HG03439 (cell line): ENCODE data around the gene ERO1A.
"Not testable (repeated sequence)": the region's sequence is repeated elsewhere in the genome, so short reads cannot be mapped to it uniquely, and the experiment has no call there.

Experiments used
- ATAC-seq: cut with Tn5 transposase; IDR thresholded peaks from one replicate; pipeline ENCODE4 v1.9.1; 2021; ENCODE audit warnings: mild to moderate bottlenecking, moderate library complexity; ENCODE audit not compliant: unreplicated experiment

ERO1A gene, protein sequence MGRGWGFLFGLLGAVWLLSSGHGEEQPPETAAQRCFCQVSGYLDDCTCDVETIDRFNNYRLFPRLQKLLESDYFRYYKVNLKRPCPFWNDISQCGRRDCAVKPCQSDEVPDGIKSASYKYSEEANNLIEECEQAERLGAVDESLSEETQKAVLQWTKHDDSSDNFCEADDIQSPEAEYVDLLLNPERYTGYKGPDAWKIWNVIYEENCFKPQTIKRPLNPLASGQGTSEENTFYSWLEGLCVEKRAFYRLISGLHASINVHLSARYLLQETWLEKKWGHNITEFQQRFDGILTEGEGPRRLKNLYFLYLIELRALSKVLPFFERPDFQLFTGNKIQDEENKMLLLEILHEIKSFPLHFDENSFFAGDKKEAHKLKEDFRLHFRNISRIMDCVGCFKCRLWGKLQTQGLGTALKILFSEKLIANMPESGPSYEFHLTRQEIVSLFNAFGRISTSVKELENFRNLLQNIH

DNA sequence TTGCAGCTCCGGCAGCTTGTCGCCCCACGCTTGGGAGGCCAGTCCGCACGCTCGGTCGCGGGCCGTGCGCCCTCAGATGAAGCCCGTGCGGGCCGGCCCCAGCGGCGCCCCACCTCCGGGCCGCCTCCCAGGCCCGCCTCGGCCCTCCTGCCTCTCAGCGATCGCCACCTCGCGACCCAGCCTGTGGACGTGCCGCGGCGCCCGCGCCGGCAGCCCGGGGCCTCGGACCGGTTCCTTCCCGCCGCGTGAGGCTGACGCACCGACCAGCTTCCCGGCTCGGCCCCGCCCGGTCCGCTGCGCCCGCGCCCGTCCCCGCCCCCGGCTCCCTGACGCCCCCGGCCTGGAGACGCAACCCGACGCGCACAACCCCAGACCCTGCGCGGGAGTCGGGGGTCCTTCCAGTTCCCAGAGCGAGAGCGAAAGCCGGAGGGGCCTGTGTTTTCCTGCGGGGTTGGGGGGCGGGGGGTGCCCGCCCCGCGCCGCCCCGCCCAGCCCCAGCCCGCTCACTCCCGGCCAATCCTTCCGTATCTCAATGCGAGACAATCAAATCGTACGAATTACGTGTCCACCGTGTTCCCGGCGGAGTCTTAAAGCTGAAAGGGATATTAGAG, at the start of gene ERO1A:
Gene ERO1A (minus strand): TSS at position 78 of the 611 bp plus-strand sequence. CDS start 77 bp downstream, at position 1.
- peak; percentile 74 for ATAC-seq

DNA sequence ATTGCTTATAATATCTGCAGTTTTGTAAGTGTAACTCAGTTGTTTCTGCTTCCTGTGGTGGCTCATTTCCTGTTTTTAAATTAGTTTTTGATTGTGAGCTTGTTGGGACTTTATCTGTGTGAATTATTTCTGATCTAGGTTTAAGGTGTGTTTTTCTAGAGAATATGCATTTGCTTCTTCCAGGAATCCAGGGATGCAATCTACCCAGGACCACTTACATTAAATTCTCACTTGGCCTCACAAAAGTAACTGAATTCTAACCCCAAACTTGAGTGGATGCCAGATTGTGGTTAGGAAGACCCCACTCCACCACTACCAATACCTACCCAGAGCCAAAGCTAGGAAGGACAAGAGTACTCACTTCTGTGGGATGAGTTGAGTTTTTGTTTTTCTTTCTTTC, 46.5 kb upstream of the ERO1A start:
- ATAC-seq = no peak

GRCh38 chr14:52740751-52741150, 45.4 kb upstream of the ERO1A start:
- ATAC-seq = no peak

DNA sequence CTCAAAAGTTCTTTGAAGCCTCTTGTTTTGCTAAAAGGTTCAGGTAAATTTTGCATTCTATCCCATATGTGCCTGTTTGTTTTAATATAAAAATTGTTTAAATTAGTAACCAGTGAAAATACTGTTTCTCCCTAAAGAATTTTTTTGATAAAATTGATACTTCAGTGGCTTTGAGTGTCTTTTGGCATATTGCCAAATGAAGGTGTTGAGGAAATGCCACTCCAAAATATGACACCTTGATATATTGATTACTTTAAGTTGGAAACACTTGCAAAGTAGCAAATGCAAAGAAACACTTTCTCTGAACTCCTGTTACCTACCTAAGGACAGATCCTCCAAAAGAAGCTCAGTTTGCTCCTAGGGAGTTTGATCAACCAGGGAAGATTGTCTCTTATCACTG, 43.1 kb upstream of the ERO1A start:
- ATAC-seq = no peak

DNA sequence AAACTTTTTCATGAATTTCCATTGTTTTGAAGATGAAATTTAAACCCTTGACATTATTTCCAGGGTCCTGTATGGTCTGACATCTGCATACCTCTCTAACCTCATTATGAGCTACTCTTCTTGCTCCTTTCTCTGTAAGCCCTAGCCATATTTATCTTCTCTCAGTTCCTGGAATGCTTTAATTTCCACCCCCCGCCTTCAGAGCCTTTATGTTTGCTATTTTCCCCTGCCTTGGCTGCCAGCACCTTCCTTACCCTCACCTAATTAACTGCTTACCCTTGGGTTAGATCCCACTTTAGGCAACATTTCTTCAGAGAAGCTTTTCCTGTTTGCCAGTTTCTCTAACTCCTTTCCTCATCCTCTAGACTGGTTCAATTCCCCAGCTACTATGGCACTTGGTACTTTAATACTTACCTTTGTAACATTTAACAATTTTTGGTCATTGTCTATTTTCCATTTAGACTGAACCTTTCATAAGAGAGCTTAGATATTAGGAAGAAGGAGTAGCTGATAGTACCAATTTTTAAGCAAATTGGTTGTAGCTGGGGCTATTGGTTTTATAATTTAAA, 40.6 kb upstream of the ERO1A start:
- no peak for ATAC-seq

DNA sequence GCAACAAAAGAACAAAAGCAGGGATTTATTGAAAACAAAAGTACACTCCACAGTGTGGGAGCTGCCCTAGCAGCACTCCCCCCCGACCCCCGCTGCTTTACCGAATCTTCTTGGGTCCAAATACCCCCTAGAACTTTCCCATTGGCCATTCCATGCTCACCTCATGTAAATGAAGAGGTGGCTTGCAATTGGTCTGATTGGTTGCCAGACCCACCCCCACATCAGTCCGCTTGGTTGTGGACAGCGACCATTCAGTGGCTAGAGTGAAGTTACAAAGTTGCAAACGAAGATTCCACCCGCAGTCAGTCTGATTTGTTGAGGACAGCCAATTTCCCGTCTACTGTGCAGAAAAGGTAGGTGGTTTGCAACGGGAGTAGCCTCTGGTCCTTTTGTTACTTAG, 38.5 kb upstream of the ERO1A start:
- ATAC-seq = no peak

DNA sequence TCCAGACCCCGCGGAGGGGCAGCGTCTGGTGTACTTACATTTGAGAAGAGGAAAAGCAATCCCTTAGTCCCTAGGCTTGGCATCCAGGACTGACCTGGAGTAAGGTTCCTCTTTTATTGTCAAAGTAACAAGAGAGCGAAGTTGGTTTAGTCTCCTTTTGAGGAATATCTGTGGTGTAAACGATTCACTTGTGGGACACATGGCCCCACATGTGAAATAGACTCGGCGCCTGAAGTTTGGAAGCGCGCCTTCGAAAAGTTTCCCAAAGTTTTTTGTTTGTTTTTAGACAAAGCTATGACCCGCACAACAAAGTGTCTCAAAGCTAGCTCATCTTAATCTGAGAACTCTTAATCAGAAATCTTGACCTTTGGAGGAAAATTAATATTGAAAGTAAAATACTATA, 35.4 kb upstream of the ERO1A start:
- no peak for ATAC-seq

- ATAC-seq = peak; percentile 94
Observed at GRCh38 chr14:52729925-52730708, 34.8 kb upstream of the ERO1A start, which contains the start of gene STYX. TSS of gene STYX (plus strand) at chr14:52730166. CDS start at chr14:52730475, 309 bp downstream.

DNA sequence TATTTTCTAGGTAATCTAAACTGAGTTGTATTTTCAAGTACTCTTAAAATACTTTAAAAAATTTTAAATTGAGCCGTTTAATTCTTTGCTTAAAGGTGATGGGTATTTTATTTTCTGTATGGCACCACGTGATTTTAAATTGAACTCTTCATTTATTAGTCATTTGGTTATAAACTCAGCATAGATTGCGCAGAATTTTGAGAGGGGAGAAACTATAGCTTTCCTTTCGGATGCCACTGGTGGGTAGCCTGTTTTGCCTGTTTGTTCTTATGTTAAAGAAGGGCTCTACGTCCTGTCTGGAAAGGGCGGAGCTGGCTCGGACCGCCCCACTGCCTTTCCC, 34.2 kb upstream of the ERO1A start:
- no peak for ATAC-seq

- ATAC-seq = not testable (repeated sequence)
Observed at GRCh38 chr14:52729035-52729434, 33.7 kb upstream of the ERO1A start.

- not testable (repeated sequence) for ATAC-seq
Observed at GRCh38 chr14:52727509-52727908, 32.2 kb upstream of the ERO1A start.

GRCh38 chr14:52724360-52724644, 28.9 kb upstream of the ERO1A start:
- no peak for ATAC-seq

- no peak for ATAC-seq
Observed at GRCh38 chr14:52723514-52724359, 28.4 kb upstream of the ERO1A start.

GRCh38 chr14:52716155-52716554, 20.8 kb upstream of the ERO1A start:
- ATAC-seq = no peak

DNA sequence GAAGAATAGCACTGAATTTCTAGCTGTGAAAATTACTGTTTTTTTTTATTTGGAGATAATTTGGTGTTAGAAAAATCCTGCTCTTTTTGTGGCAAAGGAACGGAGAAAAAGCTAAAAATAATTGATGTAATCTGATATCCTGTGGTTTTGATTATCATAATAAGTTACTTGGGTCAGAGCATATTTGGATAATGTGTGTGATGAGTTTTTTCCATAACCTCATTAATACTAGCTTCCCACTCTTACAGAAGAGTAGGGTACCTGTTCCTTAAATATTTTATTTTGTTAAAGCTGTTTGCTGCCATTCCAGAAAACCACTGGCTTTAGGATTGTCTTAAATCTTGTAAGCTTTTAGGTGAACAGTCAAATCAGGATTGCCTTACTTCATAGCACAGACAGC, 16.3 kb upstream of the ERO1A start:
- no peak for ATAC-seq

DNA sequence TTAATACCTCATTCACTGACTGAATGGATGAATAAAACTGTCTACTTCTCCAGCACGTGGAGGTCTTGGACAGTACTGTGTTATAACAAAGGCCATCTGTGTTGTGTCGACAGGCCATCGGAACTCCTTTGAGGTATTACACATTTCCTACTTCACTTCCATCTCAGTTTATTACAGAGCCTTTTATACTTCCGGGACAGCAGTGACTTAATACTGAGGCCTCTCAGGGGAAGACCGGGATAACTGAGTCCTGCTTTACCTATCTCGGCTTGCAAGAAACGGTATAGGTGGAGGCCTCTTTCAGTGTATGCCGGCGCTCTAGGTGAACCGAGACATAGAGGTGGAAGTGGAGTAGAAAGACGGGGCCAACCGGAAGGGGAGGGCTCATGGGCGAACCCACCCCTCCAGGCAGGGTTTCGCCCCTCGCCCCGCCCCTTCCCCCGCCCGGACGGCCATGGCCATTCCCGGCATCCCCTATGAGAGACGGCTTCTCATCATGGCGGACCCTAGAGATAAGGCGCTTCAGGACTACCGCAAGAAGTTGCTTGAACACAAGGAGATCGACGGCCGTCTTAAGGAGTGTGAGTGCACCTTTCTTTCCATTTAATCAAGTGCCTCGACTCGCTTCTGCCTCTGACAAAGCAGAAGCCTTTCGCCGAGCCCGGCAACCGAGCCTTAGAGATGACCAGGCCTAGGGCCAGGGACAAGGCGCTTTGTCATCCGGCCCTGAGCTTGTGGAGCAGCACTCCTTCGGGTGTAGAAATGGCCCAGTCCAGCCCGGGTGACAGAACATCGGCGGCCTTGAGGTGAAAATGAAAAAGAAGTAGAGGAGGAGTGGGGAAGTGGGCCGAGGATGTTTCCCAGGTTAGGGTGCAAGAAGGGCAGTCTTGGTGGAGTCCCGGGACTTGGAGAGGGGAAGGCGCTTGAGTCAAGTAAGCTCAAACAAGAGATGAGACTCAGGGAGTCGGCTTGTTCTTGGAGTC, 11.7 kb upstream of the ERO1A start, which contains the start of gene PSMC6:
Gene PSMC6 (plus strand): TSS at position 477 of the 983 bp plus-strand sequence. CDS start 20 bp downstream, at position 497.
- ATAC-seq = peak; percentile 98

- no peak for ATAC-seq
Observed at GRCh38 chr14:52706286-52706685, 10.9 kb upstream of the ERO1A start.

GRCh38 chr14:52703664-52704063, 8.3 kb upstream of the ERO1A start:
- ATAC-seq = no peak

DNA sequence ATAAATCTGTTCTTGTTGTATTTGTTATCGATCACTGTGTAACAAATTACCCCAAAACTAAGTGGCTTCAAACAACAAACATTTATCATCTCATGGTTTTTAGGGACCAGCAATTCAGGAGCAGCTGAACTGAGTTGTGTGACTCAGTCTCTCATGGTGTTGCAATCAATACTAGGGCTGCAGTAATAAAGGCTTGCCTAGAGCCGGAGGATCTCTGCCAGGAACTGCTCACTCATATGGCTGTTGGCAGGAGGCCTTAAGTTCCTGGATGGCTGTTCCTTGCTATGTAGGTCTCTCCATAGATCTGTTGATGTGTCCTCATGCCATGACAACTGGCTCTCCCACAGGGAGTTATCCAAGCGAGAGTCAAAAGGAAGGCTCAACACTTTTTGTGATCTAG, 7.9 kb upstream of the ERO1A start:
- no peak for ATAC-seq
